Measurements from ENCODE around the gene ARHGEF26.

The ARHGEF26 gene

DNA sequence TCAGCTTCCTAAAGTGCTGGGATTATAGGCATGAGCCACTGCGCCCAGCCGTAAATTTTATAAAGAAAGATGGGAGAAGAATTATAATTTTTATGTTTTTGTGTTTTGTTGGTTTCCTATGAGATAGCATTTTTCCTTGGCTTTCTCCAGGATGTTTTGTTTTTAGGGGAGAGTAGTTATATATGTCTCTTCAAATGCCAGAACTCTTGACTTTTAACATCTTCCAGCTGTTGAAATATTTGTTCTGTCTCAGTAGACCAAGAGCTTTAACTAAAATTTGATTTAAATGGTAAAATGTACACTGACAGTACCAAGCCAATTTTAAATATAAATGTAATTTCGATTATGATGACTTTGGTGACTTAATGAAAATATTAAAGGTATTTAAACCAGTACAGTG is 106.3 kb downstream of the ARHGEF26 start:
- TF ChIP-seq POU2F2 (IDR thresholded peaks at IDR 0.05; ENCODE audit: low read depth, low read length) = no peak
- no peak for TF ChIP-seq SPI1 (IDR thresholded peaks at IDR 0.05; ENCODE audit: low read depth, low read length)
- no peak for TF ChIP-seq POLR2A (IDR thresholded peaks at IDR 0.05; ENCODE audit: low read depth, low read length)
- no peak for TF ChIP-seq TAF1 (IDR thresholded peaks at IDR 0.05; ENCODE audit: low read depth, low read length)
- no peak for TF ChIP-seq PAX5 (IDR thresholded peaks at IDR 0.05; ENCODE audit: insufficient read depth, low read length, severe bottlenecking)
- TF ChIP-seq POLR2AphosphoS5 (IDR thresholded peaks at IDR 0.05; ENCODE audit: low read depth, low read length) = no peak
- no peak for DNase-seq (ENCODE audit: insufficient read length, low spot score)
- no peak for FAIRE-seq

DNA sequence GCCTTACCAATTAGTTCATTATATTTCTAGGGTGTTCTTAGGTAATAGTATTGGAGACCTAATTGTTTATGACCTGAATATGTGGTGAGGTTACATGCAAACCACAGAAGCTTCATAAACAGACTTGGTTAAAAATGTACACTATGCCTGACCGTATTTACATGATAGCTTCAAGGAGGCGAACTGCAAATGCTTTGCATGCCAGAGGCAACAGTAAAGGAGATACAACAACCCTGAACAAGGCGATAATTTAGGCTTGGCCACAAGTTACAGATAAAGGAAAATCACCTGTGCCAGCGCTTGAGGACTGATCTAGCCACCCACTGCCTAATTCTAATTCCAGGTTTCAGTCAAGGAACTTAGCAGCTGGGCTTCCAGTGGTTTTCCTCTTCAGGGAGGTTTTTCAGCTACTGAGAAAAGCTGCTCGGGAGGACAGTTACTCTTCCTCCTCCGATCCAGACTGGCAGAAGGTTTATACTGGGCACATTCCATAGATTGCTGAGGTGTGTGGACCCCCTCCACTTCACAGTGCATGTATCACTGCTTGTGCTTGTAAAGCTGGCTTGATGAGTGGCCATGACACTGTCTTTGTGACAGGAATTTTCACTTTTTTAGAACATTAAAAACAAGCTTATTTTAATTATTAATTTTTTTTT is 107.5 kb downstream of the ARHGEF26 start:
- DNase-seq (ENCODE audit: insufficient read length, low spot score) (no peak), FAIRE-seq (no peak)
- TF ChIP-seq TAF1 (IDR thresholded peaks at IDR 0.05; ENCODE audit: low read depth, low read length) (no peak), PAX5 (IDR thresholded peaks at IDR 0.05; ENCODE audit: insufficient read depth, low read length, severe bottlenecking) (no peak), SPI1 (IDR thresholded peaks at IDR 0.05; ENCODE audit: low read depth, low read length) (no peak), POU2F2 (IDR thresholded peaks at IDR 0.05; ENCODE audit: low read depth, low read length) (no peak), POLR2AphosphoS5 (IDR thresholded peaks at IDR 0.05; ENCODE audit: low read depth, low read length) (no peak), POLR2A (IDR thresholded peaks at IDR 0.05; ENCODE audit: low read depth, low read length) (no peak)

DNA sequence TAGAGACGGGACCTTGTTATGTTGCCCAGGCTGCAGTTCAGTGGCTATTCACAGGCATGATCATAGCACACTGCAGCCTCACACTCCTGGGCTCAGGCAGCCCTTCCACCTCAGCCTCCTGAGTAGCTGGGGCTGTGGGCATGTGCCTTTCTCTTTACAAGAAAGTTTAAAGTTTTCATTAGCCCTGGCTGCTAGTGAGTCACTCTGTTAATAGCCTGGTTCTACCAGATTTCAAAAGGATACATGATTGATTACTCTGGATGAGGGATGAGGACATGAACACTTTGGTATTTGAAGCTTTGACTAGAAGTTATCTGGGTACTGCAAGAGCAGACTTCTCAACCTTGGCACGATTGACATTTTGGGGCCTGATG is 108.0 kb downstream of the ARHGEF26 start:
- TF ChIP-seq TAF1 (IDR thresholded peaks at IDR 0.05; ENCODE audit: low read depth, low read length) (no peak), SPI1 (IDR thresholded peaks at IDR 0.05; ENCODE audit: low read depth, low read length) (no peak), POLR2A (IDR thresholded peaks at IDR 0.05; ENCODE audit: low read depth, low read length) (no peak), POLR2AphosphoS5 (IDR thresholded peaks at IDR 0.05; ENCODE audit: low read depth, low read length) (no peak), POU2F2 (IDR thresholded peaks at IDR 0.05; ENCODE audit: low read depth, low read length) (no peak), PAX5 (IDR thresholded peaks at IDR 0.05; ENCODE audit: insufficient read depth, low read length, severe bottlenecking) (no peak)
- no peak for FAIRE-seq

DNA sequence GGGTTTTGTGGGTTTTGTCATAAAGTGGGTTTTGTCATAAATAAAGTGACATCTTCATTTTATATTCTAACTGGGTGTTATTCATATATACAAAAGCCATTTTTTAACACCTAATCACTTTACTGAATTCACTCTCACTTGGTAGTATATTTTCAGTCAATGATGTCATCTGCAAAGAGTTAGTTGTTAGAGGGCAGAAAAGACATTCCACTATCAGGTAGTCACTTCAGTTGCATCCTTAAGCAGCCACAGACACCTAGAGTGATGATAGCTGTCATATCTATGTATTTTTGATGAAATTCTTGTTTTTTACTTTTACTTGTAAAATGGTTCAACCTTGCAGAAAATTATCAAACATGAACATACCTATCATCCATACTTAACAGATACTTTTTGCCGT is 114.1 kb downstream of the ARHGEF26 start:
- DNase-seq (ENCODE audit: insufficient read length, low spot score) (no peak), FAIRE-seq (no peak)
- TF ChIP-seq SPI1 (IDR thresholded peaks at IDR 0.05; ENCODE audit: low read depth, low read length) = no peak
- no peak for TF ChIP-seq POLR2AphosphoS5 (IDR thresholded peaks at IDR 0.05; ENCODE audit: low read depth, low read length)
- TF ChIP-seq POU2F2 (IDR thresholded peaks at IDR 0.05; ENCODE audit: low read depth, low read length) = no peak
- no peak for TF ChIP-seq POLR2A (IDR thresholded peaks at IDR 0.05; ENCODE audit: low read depth, low read length)
- no peak for TF ChIP-seq PAX5 (IDR thresholded peaks at IDR 0.05; ENCODE audit: insufficient read depth, low read length, severe bottlenecking)
- no peak for TF ChIP-seq TAF1 (IDR thresholded peaks at IDR 0.05; ENCODE audit: low read depth, low read length)

More for the DNA sequence above, 108.0 kb downstream of the ARHGEF26 start:
- no peak for DNase-seq (ENCODE audit: insufficient read length, low spot score)

DNA sequence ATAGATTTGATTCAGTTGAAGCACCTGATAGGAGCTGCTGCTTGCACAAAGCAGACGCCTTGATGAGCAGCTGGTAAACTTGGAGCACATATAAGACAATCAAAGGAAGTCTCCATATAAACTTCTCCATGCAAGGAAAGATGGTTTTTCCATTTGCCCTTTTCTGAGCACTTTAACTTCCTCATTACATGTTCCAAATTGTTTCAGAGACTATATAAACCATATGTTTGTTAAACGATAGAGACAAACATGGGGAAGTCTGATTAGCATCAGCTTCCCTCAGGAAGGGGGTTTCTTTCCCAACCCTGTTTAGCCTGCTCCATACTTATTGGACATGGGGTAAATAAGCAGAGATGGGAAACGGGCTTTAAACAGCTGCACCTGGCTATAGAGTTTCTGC is 115.1 kb downstream of the ARHGEF26 start:
- FAIRE-seq (no peak), DNase-seq (ENCODE audit: insufficient read length, low spot score) (no peak)
- no peak for TF ChIP-seq TAF1 (IDR thresholded peaks at IDR 0.05; ENCODE audit: low read depth, low read length)
- TF ChIP-seq POLR2AphosphoS5 (IDR thresholded peaks at IDR 0.05; ENCODE audit: low read depth, low read length) = no peak
- TF ChIP-seq POU2F2 (IDR thresholded peaks at IDR 0.05; ENCODE audit: low read depth, low read length) = no peak
- no peak for TF ChIP-seq SPI1 (IDR thresholded peaks at IDR 0.05; ENCODE audit: low read depth, low read length)
- TF ChIP-seq PAX5 (IDR thresholded peaks at IDR 0.05; ENCODE audit: insufficient read depth, low read length, severe bottlenecking) = no peak
- TF ChIP-seq POLR2A (IDR thresholded peaks at IDR 0.05; ENCODE audit: low read depth, low read length) = no peak

DNA sequence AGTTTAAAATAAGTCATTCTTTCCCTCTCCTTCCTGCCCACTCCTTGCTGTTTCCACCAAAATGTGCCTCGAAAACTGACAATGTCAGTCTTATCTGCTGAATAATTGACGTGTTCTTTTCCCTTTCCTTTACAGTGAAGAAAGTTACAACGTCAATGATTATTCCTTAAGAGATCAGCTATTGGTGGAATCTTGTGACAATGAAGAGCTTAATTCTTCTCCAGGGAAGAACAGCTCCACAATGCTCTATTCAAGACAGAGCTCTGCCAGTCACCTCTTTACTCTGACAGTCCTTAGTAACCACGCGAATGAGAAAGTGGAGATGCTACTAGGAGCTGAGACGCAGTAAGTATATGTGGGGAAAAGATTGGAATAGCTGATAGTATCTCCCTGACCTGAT is 119.0 kb downstream of the ARHGEF26 start:
- TF ChIP-seq PAX5 (IDR thresholded peaks at IDR 0.05; ENCODE audit: insufficient read depth, low read length, severe bottlenecking) (no peak), SPI1 (IDR thresholded peaks at IDR 0.05; ENCODE audit: low read depth, low read length) (no peak), POU2F2 (IDR thresholded peaks at IDR 0.05; ENCODE audit: low read depth, low read length) (no peak), POLR2AphosphoS5 (IDR thresholded peaks at IDR 0.05; ENCODE audit: low read depth, low read length) (no peak), TAF1 (IDR thresholded peaks at IDR 0.05; ENCODE audit: low read depth, low read length) (no peak), POLR2A (IDR thresholded peaks at IDR 0.05; ENCODE audit: low read depth, low read length) (no peak)
- FAIRE-seq (no peak), DNase-seq (ENCODE audit: insufficient read length, low spot score) (no peak)

DNA sequence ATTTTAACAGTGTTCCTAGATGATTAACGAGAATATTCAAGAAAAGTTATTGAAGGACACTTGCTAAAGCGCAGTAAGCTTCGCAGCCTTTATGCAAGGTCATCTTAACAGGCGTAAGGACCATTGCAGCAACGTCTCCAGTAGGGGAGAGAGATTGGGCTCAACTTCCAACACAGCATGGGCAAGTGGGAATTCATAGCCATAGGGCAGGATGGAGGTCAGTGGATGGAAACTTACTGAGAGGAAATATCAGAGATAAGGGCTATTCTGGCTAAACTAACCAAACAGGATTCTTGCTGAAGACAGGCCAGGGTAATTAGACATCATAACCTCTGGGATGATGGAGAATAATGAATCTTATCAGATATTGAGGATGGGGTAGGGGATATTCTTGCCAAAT is 120.3 kb downstream of the ARHGEF26 start:
- FAIRE-seq (no peak), DNase-seq (ENCODE audit: insufficient read length, low spot score) (no peak)
- TF ChIP-seq POLR2AphosphoS5 (IDR thresholded peaks at IDR 0.05; ENCODE audit: low read depth, low read length) (no peak), POLR2A (IDR thresholded peaks at IDR 0.05; ENCODE audit: low read depth, low read length) (no peak), SPI1 (IDR thresholded peaks at IDR 0.05; ENCODE audit: low read depth, low read length) (no peak), TAF1 (IDR thresholded peaks at IDR 0.05; ENCODE audit: low read depth, low read length) (no peak), POU2F2 (IDR thresholded peaks at IDR 0.05; ENCODE audit: low read depth, low read length) (no peak), PAX5 (IDR thresholded peaks at IDR 0.05; ENCODE audit: insufficient read depth, low read length, severe bottlenecking) (no peak)

DNA sequence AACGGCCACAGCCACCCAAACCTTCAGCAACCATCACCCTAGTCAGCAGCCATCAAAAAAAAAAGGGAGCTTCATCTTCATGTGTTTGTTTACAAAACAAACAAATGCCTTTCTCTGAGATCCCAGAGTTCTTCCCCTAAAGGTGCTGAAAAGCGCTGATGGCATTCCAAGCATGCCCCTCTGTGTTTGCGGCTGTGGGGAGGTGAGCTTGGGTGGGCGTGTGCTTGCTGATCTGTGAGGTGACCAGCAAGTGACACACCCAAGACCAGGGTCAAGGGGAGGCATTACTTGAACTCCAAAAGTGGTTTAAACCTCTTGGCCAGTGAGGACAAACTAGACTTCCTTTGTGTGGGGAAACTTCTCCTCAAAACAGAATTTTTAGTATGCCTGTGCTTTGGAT is 121.6 kb downstream of the ARHGEF26 start:
- FAIRE-seq = no peak

DNA sequence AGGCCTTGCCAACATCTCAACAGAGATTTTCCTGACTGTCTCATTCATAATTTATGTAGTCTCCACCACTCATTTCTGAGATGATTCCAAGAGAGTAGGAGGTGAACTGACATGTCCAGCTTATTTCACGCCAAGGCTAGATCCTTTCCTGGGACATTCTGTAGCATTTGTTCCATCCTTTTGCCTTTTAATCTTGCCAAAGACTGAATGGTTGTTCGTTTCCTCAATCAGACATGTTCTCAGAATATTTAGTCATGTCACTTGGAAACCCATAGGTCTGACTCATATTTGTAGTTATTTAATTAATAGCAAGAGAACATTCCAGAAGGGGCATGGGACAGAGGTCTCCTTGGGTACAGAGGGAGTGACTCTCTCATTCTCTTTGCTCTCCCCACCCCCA is 122.2 kb downstream of the ARHGEF26 start:
- DNase-seq (ENCODE audit: insufficient read length, low spot score) = no peak
- no peak for FAIRE-seq
- TF ChIP-seq POLR2AphosphoS5 (IDR thresholded peaks at IDR 0.05; ENCODE audit: low read depth, low read length) (no peak), TAF1 (IDR thresholded peaks at IDR 0.05; ENCODE audit: low read depth, low read length) (no peak), POLR2A (IDR thresholded peaks at IDR 0.05; ENCODE audit: low read depth, low read length) (no peak), POU2F2 (IDR thresholded peaks at IDR 0.05; ENCODE audit: low read depth, low read length) (no peak), PAX5 (IDR thresholded peaks at IDR 0.05; ENCODE audit: insufficient read depth, low read length, severe bottlenecking) (no peak), SPI1 (IDR thresholded peaks at IDR 0.05; ENCODE audit: low read depth, low read length) (no peak)

More for the DNA sequence above, 121.6 kb downstream of the ARHGEF26 start:
- DNase-seq (ENCODE audit: insufficient read length, low spot score) = no peak
- TF ChIP-seq POU2F2 (IDR thresholded peaks at IDR 0.05; ENCODE audit: low read depth, low read length) = no peak
- no peak for TF ChIP-seq PAX5 (IDR thresholded peaks at IDR 0.05; ENCODE audit: insufficient read depth, low read length, severe bottlenecking)
- TF ChIP-seq SPI1 (IDR thresholded peaks at IDR 0.05; ENCODE audit: low read depth, low read length) = no peak
- TF ChIP-seq TAF1 (IDR thresholded peaks at IDR 0.05; ENCODE audit: low read depth, low read length) = no peak
- TF ChIP-seq POLR2AphosphoS5 (IDR thresholded peaks at IDR 0.05; ENCODE audit: low read depth, low read length) = no peak
- no peak for TF ChIP-seq POLR2A (IDR thresholded peaks at IDR 0.05; ENCODE audit: low read depth, low read length)
